Measurements from ENCODE around the gene PARVA. TPM values are rescaled to one million over a fixed set of nuclear protein-coding genes. Genes with fewer than 3 reads are reported as not detected.

Gene PARVA
- total RNA-seq, 2 experiments from 2014 or later: 0.08 to 0.98 TPM

DNA sequence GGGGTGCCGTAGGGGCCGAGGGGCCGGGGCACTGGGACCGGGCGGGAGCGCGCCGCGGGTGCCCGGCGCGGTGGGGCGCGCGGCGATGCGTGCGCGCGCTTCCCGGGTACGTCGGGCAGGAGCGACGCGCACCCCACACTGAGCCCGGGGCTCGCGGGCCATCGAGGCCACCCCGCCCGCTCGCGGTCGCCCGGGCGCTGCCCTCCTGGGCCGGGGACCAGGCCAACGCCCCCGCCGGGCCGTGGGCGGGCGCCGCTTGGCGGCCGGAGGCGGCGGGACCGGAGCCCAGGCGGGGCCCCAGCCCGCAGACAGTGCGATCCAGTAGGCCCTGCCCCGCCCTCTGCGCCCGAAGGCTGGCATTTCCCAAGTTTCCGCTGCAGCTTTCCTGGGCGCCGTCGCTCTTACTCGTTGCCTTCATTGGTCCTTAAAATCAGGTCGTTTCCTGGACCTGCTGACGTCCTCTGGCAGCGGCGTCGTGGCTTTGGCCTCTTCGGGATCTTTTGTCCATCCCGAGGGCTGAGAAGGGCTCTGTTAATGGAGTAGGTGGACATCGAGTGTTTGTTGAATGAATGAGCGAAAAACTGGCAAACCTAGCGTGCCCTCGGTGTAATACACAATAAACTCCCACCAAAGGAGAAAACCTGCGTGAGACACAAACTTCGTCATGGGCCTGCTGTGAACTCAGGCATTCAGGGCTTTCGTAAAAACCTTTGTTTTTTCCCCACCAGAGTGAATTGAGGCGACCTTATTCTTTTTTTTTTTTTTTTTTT lies 638 bp downstream of the PARVA start:
- Histone ChIP-seq H3K4me3 (ENCODE audit: low read length) (peak overlapping the region; percentile 50), H3K27me3 (ENCODE audit: control insufficient read depth in 1 of 2, insufficient read depth in 2 of 2, low read length in 2 of 2) (peaks cover 0 to 3% of the 10 kb centered on the region in 2 experiments), H3K36me3 (ENCODE audit: insufficient read depth, low read length) (no peaks in the 10 kb centered on the region), H3K27ac (ENCODE audit: low read depth in 1 of 2, low read length in 2 of 2) (no peak overlapping the region), H3K9me3 (ENCODE audit: control insufficient read depth in 1 of 2, insufficient read depth in 1 of 2, low read length in 2 of 2) (no peaks in the 10 kb centered on the region), H3K4me1 (ENCODE audit: insufficient read depth, low read length) (peaks cover 12% of the 10 kb centered on the region)
- Mint-ChIP-seq H3K36me3 (ENCODE audit: low read depth) (no peaks in the 10 kb centered on the region), H3K9me3 (peaks cover 6% of the 10 kb centered on the region), H3K4me3 (peak overlapping the region; percentile 80), H3K4me1 (ENCODE audit: low read depth) (peaks cover 16% of the 10 kb centered on the region), H3K27me3 (peaks cover 44% of the 10 kb centered on the region), H3K27ac (no peak overlapping the region)
- ATAC-seq (ENCODE audit: poor library complexity): peak; percentile 46
- ChIA-PET POLR2A (interaction anchor here (3.5 kb wide), 1 partner anchor 12 kb away, joined by 20 read pairs; no protein-coding TSS in a partner anchor), CTCF (no interaction called here)
- intact Hi-C loops (cut with DNase I, micrococcal nuclease): loop anchor here (2.0 to 5.0 kb wide), 2 partner anchors 46 to 47 kb away; no protein-coding TSS in a partner anchor
- TF ChIP-seq, protein P1, sequence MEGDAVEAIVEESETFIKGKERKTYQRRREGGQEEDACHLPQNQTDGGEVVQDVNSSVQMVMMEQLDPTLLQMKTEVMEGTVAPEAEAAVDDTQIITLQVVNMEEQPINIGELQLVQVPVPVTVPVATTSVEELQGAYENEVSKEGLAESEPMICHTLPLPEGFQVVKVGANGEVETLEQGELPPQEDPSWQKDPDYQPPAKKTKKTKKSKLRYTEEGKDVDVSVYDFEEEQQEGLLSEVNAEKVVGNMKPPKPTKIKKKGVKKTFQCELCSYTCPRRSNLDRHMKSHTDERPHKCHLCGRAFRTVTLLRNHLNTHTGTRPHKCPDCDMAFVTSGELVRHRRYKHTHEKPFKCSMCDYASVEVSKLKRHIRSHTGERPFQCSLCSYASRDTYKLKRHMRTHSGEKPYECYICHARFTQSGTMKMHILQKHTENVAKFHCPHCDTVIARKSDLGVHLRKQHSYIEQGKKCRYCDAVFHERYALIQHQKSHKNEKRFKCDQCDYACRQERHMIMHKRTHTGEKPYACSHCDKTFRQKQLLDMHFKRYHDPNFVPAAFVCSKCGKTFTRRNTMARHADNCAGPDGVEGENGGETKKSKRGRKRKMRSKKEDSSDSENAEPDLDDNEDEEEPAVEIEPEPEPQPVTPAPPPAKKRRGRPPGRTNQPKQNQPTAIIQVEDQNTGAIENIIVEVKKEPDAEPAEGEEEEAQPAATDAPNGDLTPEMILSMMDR (IDR thresholded peaks at IDR 0.05): no peak
- DNase-seq: peak in 3 of 14 experiments; percentile 19 to 51 (median 43)

GRCh38 chr11:12380565-12381325 lies 3.4 kb downstream of the PARVA start:
- POLR2A ChIA-PET: interaction anchor here (1.4 kb wide), 1 partner anchor 15 kb away, joined by 3 read pairs; no protein-coding TSS in a partner anchor
- DNase-seq (no peak), ATAC-seq (ENCODE audit: poor library complexity) (no peak)
- TF ChIP-seq, protein P1 (IDR thresholded peaks at IDR 0.05): no peak
- Histone ChIP-seq H3K4me1 (ENCODE audit: insufficient read depth, low read length) (peaks cover 12% of the 10 kb centered on the region), H3K36me3 (ENCODE audit: insufficient read depth, low read length) (no peaks in the 10 kb centered on the region), H3K9me3 (ENCODE audit: control insufficient read depth in 1 of 2, insufficient read depth in 1 of 2, low read length in 2 of 2) (no peaks in the 10 kb centered on the region), H3K4me3 (ENCODE audit: low read length) (no peak overlapping the region), H3K27me3 (ENCODE audit: control insufficient read depth in 1 of 2, insufficient read depth in 2 of 2, low read length in 2 of 2) (peaks cover 0 to 6% of the 10 kb centered on the region in 2 experiments), H3K27ac (ENCODE audit: low read depth in 1 of 2, low read length in 2 of 2) (no peak overlapping the region)
- Mint-ChIP-seq H3K4me3 (no peak overlapping the region), H3K4me1 (ENCODE audit: low read depth) (peaks cover 16% of the 10 kb centered on the region), H3K9me3 (no peaks in the 10 kb centered on the region), H3K27ac (no peak overlapping the region), H3K27me3 (peaks cover 39% of the 10 kb centered on the region), H3K36me3 (ENCODE audit: low read depth) (no peaks in the 10 kb centered on the region)
- intact Hi-C loops (cut with DNase I, micrococcal nuclease): no loop called here
- CTCF ChIA-PET: no interaction called here

DNA sequence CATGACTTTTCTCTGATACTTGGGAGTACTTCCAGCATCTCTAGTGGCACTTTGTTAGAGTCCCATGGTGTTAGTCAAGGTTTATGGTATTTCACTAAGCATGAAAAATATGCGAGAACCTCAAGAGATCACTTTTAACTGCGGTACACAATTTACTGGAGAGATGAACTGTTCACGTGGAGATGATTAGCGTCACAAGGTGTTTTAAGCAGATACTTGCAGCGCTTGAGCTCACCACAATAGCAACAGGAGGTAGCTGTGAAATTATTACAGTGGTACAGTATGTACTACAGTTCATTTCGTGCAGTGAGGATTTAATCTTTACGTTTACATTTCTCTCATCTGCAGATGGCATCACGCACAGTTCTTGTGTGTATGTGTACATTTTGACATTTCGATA lies 4.5 kb downstream of the PARVA start:
- Histone ChIP-seq H3K27ac (ENCODE audit: low read depth in 1 of 2, low read length in 2 of 2) (no peak overlapping the region), H3K4me3 (ENCODE audit: low read length) (no peak overlapping the region), H3K27me3 (ENCODE audit: control insufficient read depth in 1 of 2, insufficient read depth in 2 of 2, low read length in 2 of 2) (peaks cover 0 to 4% of the 10 kb centered on the region in 2 experiments), H3K4me1 (ENCODE audit: insufficient read depth, low read length) (peaks cover 10% of the 10 kb centered on the region), H3K36me3 (ENCODE audit: insufficient read depth, low read length) (no peaks in the 10 kb centered on the region), H3K9me3 (ENCODE audit: control insufficient read depth in 1 of 2, insufficient read depth in 1 of 2, low read length in 2 of 2) (no peaks in the 10 kb centered on the region)
- intact Hi-C loops (cut with DNase I, micrococcal nuclease): no loop called here
- Mint-ChIP-seq H3K27ac (no peak overlapping the region), H3K36me3 (ENCODE audit: low read depth) (no peaks in the 10 kb centered on the region), H3K27me3 (peaks cover 39% of the 10 kb centered on the region), H3K9me3 (no peaks in the 10 kb centered on the region), H3K4me1 (ENCODE audit: low read depth) (peaks cover 10% of the 10 kb centered on the region), H3K4me3 (no peak overlapping the region)
- no peak for DNase-seq
- no peak for ATAC-seq (ENCODE audit: poor library complexity)
- CTCF ChIA-PET: no interaction called here
- TF ChIP-seq, protein P1 (IDR thresholded peaks at IDR 0.05): no peak
- POLR2A ChIA-PET: no interaction called here

All from CD4-positive, alpha-beta T cell (primary cell).